Uterus (tissue), 4 donors: ENCODE results near the gene CHST11. TPM values are rescaled to one million over a fixed set of nuclear protein-coding genes. Genes with fewer than 3 reads are reported as not detected.
"Not testable (repeated sequence)": the region's sequence is repeated elsewhere in the genome, so short reads cannot be mapped to it uniquely, and the experiment has no call there.

Source experiments
- DNase-seq, 2 donors: peaks; one replicate each; pipeline ENCODE4 v3.0.0-alpha.2; 2019 to 2020
- H3K27ac ChIP-seq, 2 donors: fragments of 200-600 bp; sonication (generic); 1 replicate in 1 of 2; 2 replicates in 1 of 2; pipeline ENCODE4 v1.5.1; 2016 to 2018
- H3K27me3 ChIP-seq, 2 donors: fragments of 200-600 bp; sonication (generic); one replicate each; pipeline ENCODE4 v1.5.1; 2018 to 2019; ENCODE audit warnings: control low read depth in 1 of 2
- H3K36me3 ChIP-seq, 2 donors: fragments of 200-600 bp; sonication (generic); one replicate each; pipeline ENCODE4 v1.5.1; 2019; ENCODE audit warnings: control low read depth in 1 of 2
- H3K4me1 ChIP-seq, 2 donors: fragments of 200-600 bp; sonication (generic); one replicate each; pipeline ENCODE4 v1.5.1; 2018 to 2019; ENCODE audit warnings: control low read depth in 1 of 2
- H3K4me3 ChIP-seq, 2 donors: fragments of 200-600 bp; sonication (generic); 1 replicate in 1 of 2; 2 replicates in 1 of 2; pipeline ENCODE4 v1.5.1; 2018 to 2019; ENCODE audit warnings: mild to moderate bottlenecking in 1 of 2
- H3K9me3 ChIP-seq, 2 donors: fragments of 200-600 bp; sonication (generic); one replicate each; pipeline ENCODE4 v1.5.1; 2019; ENCODE audit warnings: control low read depth in 1 of 2
- POLR2A ChIP-seq, 2 donors: fragments of 450-650 bp; IDR thresholded peaks; one replicate each; pipeline ENCODE4 v1.6.1; 2016; ENCODE audit warnings: antibody characterized with exemption in 2 of 2, mild to moderate bottlenecking in 1 of 2, moderate library complexity in 1 of 2
- intact Hi-C: fragments of 100-400 bp; cut with DNase I; formaldehyde crosslinking; loops from one replicate; pipeline ENCODE4 v1.15.1; 2023; ENCODE audit warnings: low total_unique reads
- total RNA-seq, 4 donors: library from RNA; depleted of rRNA in 3 of 4; stranded (reverse); fragments of >200 nt in 3 of 4; gene quantifications; one replicate each; pipeline versions ENCODE4 v1.1.0 to v1.2.4, GENCODE V29; 2014 to 2023
- TF ChIP-seq, protein P1 (sequence below), 4 experiments: fragments of 200-600 bp in 2 of 4; fragments of 450-650 bp in 2 of 4; sonication (generic) in 2 of 4; IDR thresholded peaks; one replicate each; pipeline ENCODE4 v1.5.1; 2016 to 2019; ENCODE audit warnings: antibody characterized with exemption in 4 of 4, mild to moderate bottlenecking in 2 of 4, moderate library complexity in 1 of 4
- donor health status: DM: yes; HTN: yes; CAD: no.

CHST11 gene
- total RNA-seq, 4 donors from 2014 or later = 21.0 to 82.1 (median 58.7) TPM

DNA sequence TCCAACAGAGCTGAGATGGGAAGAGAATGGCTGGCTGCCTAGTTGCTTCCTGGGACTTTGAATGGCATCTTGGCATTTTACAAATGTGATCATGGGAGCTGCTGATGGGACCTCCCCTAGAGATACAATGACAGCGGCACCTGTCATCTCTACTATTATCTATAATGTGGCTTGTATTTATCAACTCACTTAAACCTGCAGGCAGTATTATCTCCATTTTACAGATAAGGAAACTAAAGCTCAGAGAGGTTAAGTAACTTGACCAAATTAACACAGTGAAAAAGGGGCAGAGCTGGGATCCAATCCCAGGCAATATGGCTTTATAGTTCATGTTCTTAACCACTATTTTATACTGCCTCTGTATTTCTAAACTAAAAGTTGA, 111.7 kb downstream of the CHST11 start:
- no peak overlapping the region for H3K27ac ChIP-seq
- H3K27me3 ChIP-seq = no peaks in the 10 kb centered on the region
- TF ChIP-seq, protein P1, sequence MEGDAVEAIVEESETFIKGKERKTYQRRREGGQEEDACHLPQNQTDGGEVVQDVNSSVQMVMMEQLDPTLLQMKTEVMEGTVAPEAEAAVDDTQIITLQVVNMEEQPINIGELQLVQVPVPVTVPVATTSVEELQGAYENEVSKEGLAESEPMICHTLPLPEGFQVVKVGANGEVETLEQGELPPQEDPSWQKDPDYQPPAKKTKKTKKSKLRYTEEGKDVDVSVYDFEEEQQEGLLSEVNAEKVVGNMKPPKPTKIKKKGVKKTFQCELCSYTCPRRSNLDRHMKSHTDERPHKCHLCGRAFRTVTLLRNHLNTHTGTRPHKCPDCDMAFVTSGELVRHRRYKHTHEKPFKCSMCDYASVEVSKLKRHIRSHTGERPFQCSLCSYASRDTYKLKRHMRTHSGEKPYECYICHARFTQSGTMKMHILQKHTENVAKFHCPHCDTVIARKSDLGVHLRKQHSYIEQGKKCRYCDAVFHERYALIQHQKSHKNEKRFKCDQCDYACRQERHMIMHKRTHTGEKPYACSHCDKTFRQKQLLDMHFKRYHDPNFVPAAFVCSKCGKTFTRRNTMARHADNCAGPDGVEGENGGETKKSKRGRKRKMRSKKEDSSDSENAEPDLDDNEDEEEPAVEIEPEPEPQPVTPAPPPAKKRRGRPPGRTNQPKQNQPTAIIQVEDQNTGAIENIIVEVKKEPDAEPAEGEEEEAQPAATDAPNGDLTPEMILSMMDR (IDR thresholded peaks at IDR 0.05) = no peak
- no peak for TF ChIP-seq POLR2A (IDR thresholded peaks at IDR 0.05)
- intact Hi-C loops = no loop called here
- no peaks in the 10 kb centered on the region for H3K9me3 ChIP-seq
- no peak overlapping the region for H3K4me3 ChIP-seq
- H3K36me3 ChIP-seq = no peaks in the 10 kb centered on the region
- no peak for DNase-seq
- no peaks in the 10 kb centered on the region for H3K4me1 ChIP-seq

DNA sequence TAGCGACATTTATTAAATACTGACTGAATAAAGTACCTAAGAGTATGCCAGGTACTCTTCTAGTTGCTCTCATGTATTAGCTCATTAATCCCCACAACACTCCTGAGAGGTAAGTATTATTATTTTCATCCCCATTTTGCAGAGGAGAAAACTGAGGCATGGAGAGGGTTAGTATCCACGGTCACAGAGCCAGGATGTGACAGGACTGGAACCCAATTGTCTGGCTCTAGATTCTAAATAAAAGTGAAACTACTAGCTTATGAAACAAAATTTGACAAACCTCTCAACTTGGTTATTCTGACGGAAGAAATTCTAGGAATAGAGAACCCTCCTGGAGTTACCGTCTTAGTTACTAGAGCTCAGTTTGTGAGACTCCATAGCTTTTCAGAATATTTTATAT, 112.2 kb downstream of the CHST11 start:
- H3K27me3 ChIP-seq = no peaks in the 10 kb centered on the region
- no peaks in the 10 kb centered on the region for H3K36me3 ChIP-seq
- TF ChIP-seq, protein P1 (IDR thresholded peaks at IDR 0.05) = no peak
- no peak for TF ChIP-seq POLR2A (IDR thresholded peaks at IDR 0.05)
- no peaks in the 10 kb centered on the region for H3K9me3 ChIP-seq
- H3K4me1 ChIP-seq = no peaks in the 10 kb centered on the region
- no peak for DNase-seq
- no peak overlapping the region for H3K27ac ChIP-seq
- intact Hi-C loops = no loop called here
- no peak overlapping the region for H3K4me3 ChIP-seq

DNA sequence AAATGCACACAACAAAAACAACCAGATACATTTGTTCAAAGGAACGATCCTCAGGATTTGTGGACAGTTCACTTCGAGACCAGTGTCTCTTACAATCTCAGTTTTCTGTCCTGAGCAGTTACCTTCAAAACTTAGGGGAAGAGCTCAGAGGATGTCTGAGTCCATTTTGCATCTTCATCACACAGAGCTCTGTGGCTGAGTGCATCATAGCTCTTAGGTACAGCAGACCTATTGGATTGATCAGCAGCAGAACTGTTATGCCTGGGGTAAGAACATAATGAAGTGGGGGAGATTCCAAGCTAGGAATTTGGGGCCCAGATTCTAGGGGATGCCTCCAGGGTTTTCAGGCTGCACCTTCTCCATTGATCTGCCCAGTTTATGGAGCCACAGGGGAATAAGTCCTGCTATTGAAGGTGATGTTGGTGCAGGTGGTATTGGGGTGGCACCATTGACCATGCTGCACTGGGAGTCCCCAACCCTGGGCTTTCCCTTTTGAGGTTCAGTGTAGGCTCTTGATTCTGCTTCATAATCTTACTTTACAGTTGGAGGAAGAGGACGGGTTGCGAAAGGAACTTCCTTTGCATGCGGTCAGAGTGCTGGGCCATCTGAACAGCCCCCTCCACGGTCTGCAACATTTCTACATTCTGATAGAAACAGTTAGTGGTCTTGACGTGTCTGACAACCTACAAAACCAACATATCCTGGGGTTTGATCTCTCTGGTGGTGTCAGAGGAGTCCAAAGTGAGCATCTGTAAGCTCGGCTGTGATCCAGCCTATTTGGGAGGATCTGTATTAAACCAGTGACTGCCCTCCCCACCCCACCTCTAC, 112.8 kb downstream of the CHST11 start:
- TF ChIP-seq POLR2A (IDR thresholded peaks at IDR 0.05) = no peak
- TF ChIP-seq, protein P1 (IDR thresholded peaks at IDR 0.05) = no peak
- H3K27me3 ChIP-seq = no peaks in the 10 kb centered on the region
- intact Hi-C loops = no loop called here
- H3K4me3 ChIP-seq = no peak overlapping the region
- no peak for DNase-seq
- no peak overlapping the region for H3K27ac ChIP-seq
- H3K9me3 ChIP-seq = no peaks in the 10 kb centered on the region
- H3K4me1 ChIP-seq = no peaks in the 10 kb centered on the region
- H3K36me3 ChIP-seq = no peaks in the 10 kb centered on the region

DNA sequence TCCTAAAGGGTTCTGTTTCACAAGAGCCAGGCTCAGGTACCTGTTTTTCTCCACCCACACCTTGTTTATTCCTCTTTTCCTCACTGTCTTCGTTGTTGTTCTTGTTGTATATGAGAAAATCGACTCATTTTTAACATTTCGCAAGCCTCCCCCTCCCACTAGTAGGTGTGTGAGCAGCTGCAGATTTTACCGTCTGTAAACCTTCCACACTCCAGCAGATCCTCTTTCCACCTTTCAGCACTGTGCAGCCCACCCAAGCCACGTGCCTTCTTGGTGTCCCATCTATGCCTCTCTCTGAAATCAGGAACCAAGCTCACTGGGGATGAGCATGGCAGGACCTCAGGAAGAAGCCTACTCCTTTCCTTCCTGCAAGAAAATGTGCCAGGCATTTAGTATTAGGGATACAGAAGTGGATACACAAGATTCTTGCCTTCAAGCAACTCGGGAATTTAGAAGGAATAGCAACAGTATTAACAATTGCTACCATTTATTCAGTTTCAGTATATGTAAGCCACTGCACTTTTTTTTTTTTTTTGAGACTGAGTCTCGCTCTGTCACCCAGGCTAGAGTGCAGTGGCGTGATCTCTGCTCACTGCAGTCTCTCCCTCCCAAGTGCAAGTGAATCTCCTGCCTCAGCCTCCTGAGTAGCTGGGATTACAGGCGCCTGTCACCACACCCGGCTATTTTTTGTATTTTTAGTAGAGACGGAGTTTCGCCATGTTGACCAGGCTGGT, 113.6 kb downstream of the CHST11 start:
- H3K27ac ChIP-seq = no peak overlapping the region
- no peaks in the 10 kb centered on the region for H3K27me3 ChIP-seq
- no peaks in the 10 kb centered on the region for H3K36me3 ChIP-seq
- DNase-seq = no peak
- no peaks in the 10 kb centered on the region for H3K4me1 ChIP-seq
- intact Hi-C loops = no loop called here
- H3K4me3 ChIP-seq = no peak overlapping the region
- TF ChIP-seq, protein P1 (IDR thresholded peaks at IDR 0.05) = no peak
- no peak for TF ChIP-seq POLR2A (IDR thresholded peaks at IDR 0.05)
- no peaks in the 10 kb centered on the region for H3K9me3 ChIP-seq

DNA sequence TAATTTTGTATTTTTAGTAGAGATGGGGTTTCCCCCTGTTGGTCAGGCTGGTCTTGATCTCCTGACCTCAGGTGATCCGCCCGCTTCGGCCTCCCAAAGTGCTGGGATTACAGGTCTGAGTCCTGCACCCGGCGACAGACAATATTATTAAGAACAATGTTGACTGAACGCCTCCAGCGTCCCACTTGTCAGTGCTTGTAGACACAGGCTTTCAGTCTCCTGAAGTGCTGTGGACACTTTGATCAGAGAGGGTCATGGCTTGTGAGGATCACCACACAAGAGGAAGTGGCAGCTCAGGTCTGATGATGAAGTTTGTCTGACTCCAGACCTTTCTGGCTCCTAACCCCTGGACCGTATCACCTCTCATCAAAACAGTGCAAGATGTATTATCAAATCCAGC, 114.6 kb downstream of the CHST11 start:
- no peaks in the 10 kb centered on the region for H3K36me3 ChIP-seq
- H3K9me3 ChIP-seq = no peaks in the 10 kb centered on the region

DNA sequence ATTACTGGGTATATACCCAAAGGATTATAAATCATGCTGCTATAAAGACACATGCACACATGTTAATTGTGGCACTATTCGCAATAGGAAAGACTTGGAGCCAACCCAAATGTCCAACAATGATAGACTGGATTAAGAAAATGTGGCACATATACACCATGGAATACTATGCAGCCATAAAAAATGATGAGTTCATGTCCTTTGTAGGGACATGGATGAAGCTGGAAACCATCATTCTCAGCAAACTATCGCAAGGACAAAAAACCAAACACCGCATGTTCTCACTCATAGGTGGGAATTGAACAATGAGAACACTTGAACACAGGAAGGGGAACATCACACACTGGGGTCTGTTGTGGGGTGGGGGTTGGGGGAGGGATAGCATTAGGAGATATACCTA, 117.6 kb downstream of the CHST11 start:
- H3K4me1 ChIP-seq, H3K27ac ChIP-seq, DNase-seq, H3K36me3 ChIP-seq, H3K9me3 ChIP-seq, H3K27me3 ChIP-seq, intact Hi-C loops, H3K4me3 ChIP-seq: not testable (repeated sequence)

More for the DNA sequence above, 114.6 kb downstream of the CHST11 start:
- H3K27ac ChIP-seq = no peak overlapping the region
- no peaks in the 10 kb centered on the region for H3K4me1 ChIP-seq
- no peak for DNase-seq
- TF ChIP-seq, protein P1 (IDR thresholded peaks at IDR 0.05) = no peak
- no peak for TF ChIP-seq POLR2A (IDR thresholded peaks at IDR 0.05)
- H3K27me3 ChIP-seq = no peaks in the 10 kb centered on the region
- intact Hi-C loops = no loop called here
- H3K4me3 ChIP-seq = no peak overlapping the region

DNA sequence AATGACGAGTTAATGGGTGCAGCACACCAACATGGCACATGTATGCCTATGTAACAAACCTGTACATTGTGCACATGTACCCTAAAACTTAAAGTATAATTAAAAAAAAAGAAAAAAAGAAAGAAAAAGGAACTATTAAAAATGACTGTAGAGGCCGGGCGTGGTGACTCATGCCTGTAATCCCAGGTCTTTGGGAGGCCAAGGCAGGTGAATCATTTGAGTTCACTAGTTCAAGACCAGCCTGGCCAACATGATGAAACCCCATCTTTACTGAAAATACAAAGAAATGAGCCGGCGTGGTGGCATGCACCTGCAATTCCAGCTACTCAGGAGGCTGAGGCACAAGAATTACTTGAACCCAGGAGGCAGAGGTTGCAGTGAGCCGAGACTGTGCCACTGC, 118.0 kb downstream of the CHST11 start:
- H3K4me1 ChIP-seq, H3K36me3 ChIP-seq, H3K9me3 ChIP-seq, H3K27ac ChIP-seq, intact Hi-C loops, H3K4me3 ChIP-seq, H3K27me3 ChIP-seq, DNase-seq: not testable (repeated sequence)
